CD4-positive, alpha-beta memory T cell (primary cell): ENCODE data around the gene UBTD1. TPM values are rescaled to one million over a fixed set of nuclear protein-coding genes. Genes with fewer than 3 reads are reported as not detected.

ENCODE experiments used
- CTCF ChIA-PET: fragments of 350-600 bp; sonication (Branson Sonifier 250); formaldehyde crosslinking; loops from one replicate; lab custom pipeline; 2021; ENCODE audit warnings: inconsistent platforms; ENCODE audit not compliant: partially characterized antibody; lab: Charles Lee
- POLR2A ChIA-PET: fragments of 350-600 bp; sonication (Branson Sonifier 250); formaldehyde crosslinking; loops from one replicate; lab custom pipeline; 2021; ENCODE audit not compliant: partially characterized antibody; lab: Charles Lee
- DNase-seq, 5 donors: peaks; one replicate each; pipeline versions ENCODE4 v3.0.0 to v3.0.0-alpha.2; 2020 to 2022; ENCODE audit warnings: mixed read lengths in 1 of 5
- H3K27ac ChIP-seq: one replicate; pipeline ENCODE4 v1.7.0; 2013; ENCODE audit warnings: low read depth, low read length
- H3K27me3 ChIP-seq: 2 replicates; pipeline ENCODE4 v1.7.0; 2013; ENCODE audit warnings: mild to moderate bottlenecking, low read length, moderate library complexity; ENCODE audit not compliant: insufficient read depth
- H3K36me3 ChIP-seq: 2 replicates; pipeline ENCODE4 v1.7.0; 2013; ENCODE audit warnings: mild to moderate bottlenecking, low read length, moderate library complexity; ENCODE audit not compliant: insufficient read depth
- H3K4me1 ChIP-seq: 2 replicates; pipeline ENCODE4 v1.7.0; 2013; ENCODE audit warnings: mild to moderate bottlenecking, low read length, moderate library complexity; ENCODE audit not compliant: insufficient read depth
- H3K4me3 ChIP-seq, 2 donors: one replicate each; pipeline ENCODE4 v1.7.0; 2013; ENCODE audit warnings: low read length in 2 of 2, mild to moderate bottlenecking in 1 of 2
- H3K9me3 ChIP-seq, 2 donors: one replicate each; pipeline ENCODE4 v1.7.0; 2013; ENCODE audit warnings: low read length in 2 of 2, control low read depth in 1 of 2; ENCODE audit not compliant: control insufficient read depth in 1 of 2
- H3K27ac Mint-ChIP-seq, 7 donors: one replicate each; pipeline ENCODE4 v1.8.0; 2020 to 2021; ENCODE audit warnings: mixed read lengths in 7 of 7, mild to moderate bottlenecking in 6 of 7, inconsistent platforms in 3 of 7, moderate library complexity in 3 of 7
- H3K27me3 Mint-ChIP-seq, 2 donors: one replicate each; pipeline ENCODE4 v1.8.0; 2020 to 2021; ENCODE audit warnings: mixed read lengths in 2 of 2
- H3K36me3 Mint-ChIP-seq, 2 donors: one replicate each; pipeline ENCODE4 v1.8.0; 2020 to 2021; ENCODE audit warnings: mixed read lengths in 2 of 2, inconsistent platforms in 1 of 2, mild to moderate bottlenecking in 1 of 2
- H3K4me1 Mint-ChIP-seq, 4 donors: one replicate each; pipeline ENCODE4 v1.8.0; 2020 to 2021; ENCODE audit warnings: mixed read lengths in 4 of 4, mild to moderate bottlenecking in 1 of 4
- H3K4me3 Mint-ChIP-seq, 8 donors: one replicate each; pipeline ENCODE4 v1.8.0; 2020 to 2021; ENCODE audit warnings: mixed read lengths in 8 of 8, mild to moderate bottlenecking in 7 of 8, moderate library complexity in 6 of 8, inconsistent platforms in 3 of 8
- H3K9me3 Mint-ChIP-seq, 8 donors: one replicate each; pipeline ENCODE4 v1.8.0; 2020 to 2021; ENCODE audit warnings: mixed read lengths in 8 of 8, mild to moderate bottlenecking in 5 of 8, inconsistent platforms in 3 of 8, moderate library complexity in 1 of 8
- intact Hi-C: fragments of 100-400 bp; cut with micrococcal nuclease; formaldehyde crosslinking; loops from one replicate; pipeline ENCODE4 v1.15.1; 2023
- polyA plus RNA-seq, 2 donors: library from polyadenylated mRNA; unstranded; fragments of 300-500 nt; fragmentation: Illumina TruSeq; gene quantifications; one replicate each; pipeline ENCODE4 v1.2.3, GENCODE V29; 2021
- total RNA-seq, 2 experiments: library from RNA; stranded (reverse); gene quantifications; one replicate each; pipeline ENCODE4 v1.2.3, GENCODE V29; 2021

Gene UBTD1
- total and polyA plus RNA-seq, 4 experiments from 2014 or later: 1.3 to 1.9 (median 1.8) TPM

GRCh38 chr10:97578171-97578844 lies 79.6 kb downstream of the UBTD1 start:
- Mint-ChIP-seq H3K27ac (no peak overlapping the region), H3K9me3 (no peaks in the 10 kb centered on the region), H3K36me3 (no peaks in the 10 kb centered on the region), H3K4me1 (no peaks in the 10 kb centered on the region), H3K4me3 (no peak overlapping the region), H3K27me3 (peaks cover 0 to 2% of the 10 kb centered on the region in 2 donors)
- no peak for DNase-seq
- POLR2A ChIA-PET: no interaction called here
- Histone ChIP-seq H3K36me3 (no peaks in the 10 kb centered on the region), H3K4me1 (no peaks in the 10 kb centered on the region), H3K4me3 (no peak overlapping the region), H3K9me3 (no peaks in the 10 kb centered on the region), H3K27me3 (no peaks in the 10 kb centered on the region), H3K27ac (no peak overlapping the region)
- CTCF ChIA-PET: no interaction called here
- intact Hi-C loops: no loop called here

GRCh38 chr10:97580421-97581367 lies 82.0 kb downstream of the UBTD1 start:
- Histone ChIP-seq H3K4me1 (no peaks in the 10 kb centered on the region), H3K27ac (no peak overlapping the region), H3K27me3 (no peaks in the 10 kb centered on the region), H3K36me3 (no peaks in the 10 kb centered on the region), H3K4me3 (no peak overlapping the region), H3K9me3 (no peaks in the 10 kb centered on the region)
- Mint-ChIP-seq H3K36me3 (no peaks in the 10 kb centered on the region), H3K27me3 (peaks cover 0 to 2% of the 10 kb centered on the region in 2 donors), H3K4me1 (no peaks in the 10 kb centered on the region), H3K4me3 (no peak overlapping the region), H3K27ac (peak overlapping the region in 1 of 7 donors; percentile 5), H3K9me3 (no peaks in the 10 kb centered on the region)
- no peak for DNase-seq
- POLR2A ChIA-PET: no interaction called here
- CTCF ChIA-PET: no interaction called here
- intact Hi-C loops: no loop called here

GRCh38 chr10:97582169-97582568 lies 83.4 kb downstream of the UBTD1 start:
- Histone ChIP-seq H3K27me3 (no peaks in the 10 kb centered on the region), H3K4me3 (no peak overlapping the region), H3K4me1 (no peaks in the 10 kb centered on the region), H3K36me3 (no peaks in the 10 kb centered on the region), H3K27ac (no peak overlapping the region), H3K9me3 (no peaks in the 10 kb centered on the region)
- Mint-ChIP-seq H3K9me3 (no peaks in the 10 kb centered on the region), H3K36me3 (no peaks in the 10 kb centered on the region), H3K27me3 (peaks cover 0 to 2% of the 10 kb centered on the region in 2 donors), H3K27ac (no peak overlapping the region), H3K4me1 (no peaks in the 10 kb centered on the region), H3K4me3 (no peak overlapping the region)
- intact Hi-C loops: no loop called here
- DNase-seq: no peak
- CTCF ChIA-PET: interaction anchor here (0.6 kb wide), 1 partner anchor 177 kb away, joined by 3 read pairs; no protein-coding TSS in a partner anchor
- POLR2A ChIA-PET: no interaction called here

GRCh38 chr10:97583476-97583875 lies 84.8 kb downstream of the UBTD1 start:
- Mint-ChIP-seq H3K9me3 (no peaks in the 10 kb centered on the region), H3K4me3 (no peak overlapping the region), H3K27ac (no peak overlapping the region), H3K4me1 (no peaks in the 10 kb centered on the region), H3K36me3 (no peaks in the 10 kb centered on the region), H3K27me3 (peaks cover 0 to 1% of the 10 kb centered on the region in 2 donors)
- ChIA-PET CTCF (no interaction called here), POLR2A (no interaction called here)
- H3K27me3 ChIP-seq: no peaks in the 10 kb centered on the region
- no peak overlapping the region for H3K4me3 ChIP-seq
- no peak overlapping the region for H3K27ac ChIP-seq
- no peaks in the 10 kb centered on the region for H3K4me1 ChIP-seq
- DNase-seq: no peak
- intact Hi-C loops: no loop called here
- H3K36me3 ChIP-seq: no peaks in the 10 kb centered on the region
- H3K9me3 ChIP-seq: no peaks in the 10 kb centered on the region

GRCh38 chr10:97584060-97584797 lies 85.5 kb downstream of the UBTD1 start, which contains the start of gene HOGA1:
HOGA1 (plus strand) TSS chr10:97584389; CDS start chr10:97584704, 315 bp downstream.
- Histone ChIP-seq H3K27ac (no peak within 1 kb of the TSS), H3K4me3 (no peak within 1 kb of the TSS), H3K36me3 (no peaks in the 10 kb centered on the region), H3K27me3 (no peaks in the 10 kb centered on the region), H3K4me1 (no peaks in the 10 kb centered on the region), H3K9me3 (no peaks in the 10 kb centered on the region)
- CTCF ChIA-PET: no interaction called here
- DNase-seq: no peak
- Mint-ChIP-seq H3K4me3 (no peak within 1 kb of the TSS), H3K27me3 (no peaks in the 10 kb centered on the region), H3K36me3 (no peaks in the 10 kb centered on the region), H3K9me3 (no peaks in the 10 kb centered on the region), H3K27ac (no peak within 1 kb of the TSS), H3K4me1 (no peaks in the 10 kb centered on the region)
- intact Hi-C loops: no loop called here
- POLR2A ChIA-PET: no interaction called here

- no peak for DNase-seq
- Mint-ChIP-seq H3K4me3 (no peak overlapping the region), H3K27ac (no peak overlapping the region), H3K36me3 (no peaks in the 10 kb centered on the region), H3K9me3 (no peaks in the 10 kb centered on the region), H3K4me1 (no peaks in the 10 kb centered on the region), H3K27me3 (no peaks in the 10 kb centered on the region)
- Histone ChIP-seq H3K27me3 (no peaks in the 10 kb centered on the region), H3K9me3 (no peaks in the 10 kb centered on the region), H3K4me1 (no peaks in the 10 kb centered on the region), H3K4me3 (no peak overlapping the region), H3K36me3 (no peaks in the 10 kb centered on the region), H3K27ac (no peak overlapping the region)
- POLR2A ChIA-PET: no interaction called here
- intact Hi-C loops: no loop called here
- CTCF ChIA-PET: interaction anchor here (0.6 kb wide), 1 partner anchor 331 kb away, joined by 3 read pairs; no protein-coding TSS in a partner anchor
Measured at GRCh38 chr10:97584798-97585438, 86.2 kb downstream of the UBTD1 start.
